Progenitor cell of endocrine pancreas (in vitro differentiated cells): ENCODE results near the gene VASP. TPM values are rescaled to one million over a fixed set of nuclear protein-coding genes. Genes with fewer than 3 reads are reported as not detected.

Source experiments
- DNase-seq: peaks from one replicate; pipeline ENCODE4 v3.0.0; 2021; ENCODE audit warnings: low spot score; ENCODE audit not compliant: unreplicated experiment
- H3K27ac Mint-ChIP-seq: 2 replicates; pipeline ENCODE4 v1.8.0; 2021; ENCODE audit warnings: mild to moderate bottlenecking, moderate library complexity, mixed read lengths
- H3K27me3 Mint-ChIP-seq: 2 replicates; pipeline ENCODE4 v1.8.0; 2021; ENCODE audit warnings: mixed read lengths
- H3K36me3 Mint-ChIP-seq: 2 replicates; pipeline ENCODE4 v1.8.0; 2022; ENCODE audit warnings: mixed read lengths; ENCODE audit not compliant: insufficient read depth
- H3K4me1 Mint-ChIP-seq: 2 replicates; pipeline ENCODE4 v1.8.0; 2021; ENCODE audit warnings: low read depth, mixed read lengths
- H3K4me3 Mint-ChIP-seq: 2 replicates; pipeline ENCODE4 v1.8.0; 2021; ENCODE audit warnings: low read depth, mild to moderate bottlenecking, moderate library complexity, mixed read lengths
- H3K9me3 Mint-ChIP-seq: 2 replicates; pipeline ENCODE4 v1.8.0; 2021; ENCODE audit warnings: low read depth, mixed read lengths
- CTCF ChIP-seq: fragments of 200-600 bp; sonication (generic); IDR thresholded peaks from one replicate; pipeline ENCODE4 v1.5.0; 2021; ENCODE audit warnings: antibody characterized with exemption, mild to moderate bottlenecking; ENCODE audit not compliant: unreplicated experiment
- total RNA-seq: library from RNA; stranded (reverse); gene quantifications from 2 replicates; pipeline ENCODE4 v1.2.1, GENCODE V29; 2021

VASP gene
- total RNA-seq, 1 donor from 2014 or later: 94.9 TPM

GRCh38 chr19:45489216-45489855 lies 17.9 kb upstream of the VASP start:
- Mint-ChIP-seq H3K9me3 (no peaks in the 10 kb centered on the region), H3K27me3 (no peaks in the 10 kb centered on the region), H3K4me3 (no peak overlapping the region), H3K27ac (no peak overlapping the region), H3K4me1 (peaks cover 7% of the 10 kb centered on the region), H3K36me3 (peaks cover 3% of the 10 kb centered on the region)
- TF ChIP-seq CTCF: no peak
- no peak for DNase-seq

GRCh38 chr19:45492137-45492626 lies 15.1 kb upstream of the VASP start:
- no peaks in the 10 kb centered on the region for H3K9me3 Mint-ChIP-seq
- no peak for TF ChIP-seq CTCF
- DNase-seq: no peak
- peaks cover 7% of the 10 kb centered on the region for H3K4me1 Mint-ChIP-seq
- H3K4me3 Mint-ChIP-seq: peak overlapping the region; percentile 72
- H3K36me3 Mint-ChIP-seq: peaks cover 2% of the 10 kb centered on the region
- H3K27ac Mint-ChIP-seq: no peak overlapping the region
- peaks cover 14% of the 10 kb centered on the region for H3K27me3 Mint-ChIP-seq

- TF ChIP-seq CTCF: no peak
- H3K36me3 Mint-ChIP-seq: peaks cover 2% of the 10 kb centered on the region
- peak overlapping the region; percentile 56 for H3K27ac Mint-ChIP-seq
- H3K9me3 Mint-ChIP-seq: no peaks in the 10 kb centered on the region
- H3K4me3 Mint-ChIP-seq: peak overlapping the region; percentile 72
- peaks cover 20% of the 10 kb centered on the region for H3K27me3 Mint-ChIP-seq
- peaks cover 8% of the 10 kb centered on the region for H3K4me1 Mint-ChIP-seq
- DNase-seq: no peak
Observed at GRCh38 chr19:45492627-45493470, 14.4 kb upstream of the VASP start.

- no peak overlapping the region for H3K27ac Mint-ChIP-seq
- no peak for DNase-seq
- peaks cover 30% of the 10 kb centered on the region for H3K27me3 Mint-ChIP-seq
- H3K9me3 Mint-ChIP-seq: no peaks in the 10 kb centered on the region
- H3K4me3 Mint-ChIP-seq: no peak overlapping the region
- peaks cover 14% of the 10 kb centered on the region for H3K4me1 Mint-ChIP-seq
- peaks cover 2% of the 10 kb centered on the region for H3K36me3 Mint-ChIP-seq
- TF ChIP-seq CTCF: no peak
Observed at GRCh38 chr19:45494261-45494916, 12.9 kb upstream of the VASP start.

GRCh38 chr19:45495178-45495577 lies 12.1 kb upstream of the VASP start:
- Mint-ChIP-seq H3K27me3 (peaks cover 36% of the 10 kb centered on the region), H3K4me1 (peaks cover 16% of the 10 kb centered on the region), H3K36me3 (peaks cover 4% of the 10 kb centered on the region), H3K27ac (no peak overlapping the region), H3K4me3 (peak overlapping the region; percentile 66), H3K9me3 (no peaks in the 10 kb centered on the region)
- TF ChIP-seq CTCF: no peak
- no peak for DNase-seq
